ENCODE measurements around the gene SSTR3.

SSTR3 gene

GRCh38 chr22:37229012-37229804, 16.9 kb upstream of the SSTR3 start:
- no peaks in the 10 kb centered on the region for H3K9me3 ChIP-seq (ENCODE audit: low read length)
- H3K9ac ChIP-seq (ENCODE audit: low read length), result peak overlapping the region; percentile 83
- TF ChIP-seq CTCF (IDR thresholded peaks at IDR 0.05; ENCODE audit: low read length) (no peak), EZH2 (IDR thresholded peaks at IDR 0.05; ENCODE audit: borderline replicate concordance, low read length) (no peak)
- no peaks in the 10 kb centered on the region for H4K20me1 ChIP-seq (ENCODE audit: insufficient read depth, low read length)
- no peaks in the 10 kb centered on the region for H3K27me3 ChIP-seq (ENCODE audit: insufficient read depth, low read length)
- peaks cover 82% of the 10 kb centered on the region for H3K36me3 ChIP-seq (ENCODE audit: insufficient read depth, low read length)
- H3K9me2 ChIP-seq (ENCODE audit: low read depth, low read length), result no peaks in the 10 kb centered on the region
- peak overlapping the region; percentile 88 for H3K27ac ChIP-seq (ENCODE audit: low read depth, low read length, poor library complexity, severe bottlenecking)
- H2AFZ ChIP-seq (ENCODE audit: low read length), result no peak overlapping the region
- H3F3A ChIP-seq (ENCODE audit: insufficient read depth, low read length), result 0 out of 2 replicates have a peak, but pooled peaks cover 2% of the 10 kb centered on the region
- peaks cover 48% of the 10 kb centered on the region for H3K4me1 ChIP-seq (ENCODE audit: insufficient read depth, low read length, severe bottlenecking)
- H3K4me3 ChIP-seq (ENCODE audit: low read depth, low read length, poor library complexity, severe bottlenecking), result peak overlapping the region; percentile 35
- no peaks in the 10 kb centered on the region for H3K79me2 ChIP-seq (ENCODE audit: insufficient read depth, low read length)
- peak overlapping the region; percentile 61 for H3K4me2 ChIP-seq (ENCODE audit: low read length)

GRCh38 chr22:37228106-37229011, 16.1 kb upstream of the SSTR3 start:
- Histone ChIP-seq H3K4me2 (ENCODE audit: low read length) (peak overlapping the region; percentile 61; the same call in 1 of the 2 replicates), H3K27me3 (ENCODE audit: insufficient read depth, low read length) (no peaks in the 10 kb centered on the region), H3K9ac (ENCODE audit: low read length) (peak overlapping the region; percentile 83; the same call in 1 of the 2 replicates), H3K27ac (ENCODE audit: low read depth, low read length, poor library complexity, severe bottlenecking) (peak overlapping the region; percentile 88), H3K4me1 (ENCODE audit: insufficient read depth, low read length, severe bottlenecking) (peaks cover 45% of the 10 kb centered on the region), H4K20me1 (ENCODE audit: insufficient read depth, low read length) (no peaks in the 10 kb centered on the region), H2AFZ (ENCODE audit: low read length) (no peak overlapping the region), H3K9me3 (ENCODE audit: low read length) (no peaks in the 10 kb centered on the region), H3K9me2 (ENCODE audit: low read depth, low read length) (no peaks in the 10 kb centered on the region), H3K4me3 (ENCODE audit: low read depth, low read length, poor library complexity, severe bottlenecking) (no peak overlapping the region), H3K36me3 (ENCODE audit: insufficient read depth, low read length) (peaks cover 82% of the 10 kb centered on the region), H3F3A (ENCODE audit: insufficient read depth, low read length) (0 out of 2 replicates have a peak, but pooled peaks cover 4% of the 10 kb centered on the region), H3K79me2 (ENCODE audit: insufficient read depth, low read length) (no peaks in the 10 kb centered on the region)
- TF ChIP-seq EZH2 (IDR thresholded peaks at IDR 0.05; ENCODE audit: borderline replicate concordance, low read length) (no peak), CTCF (IDR thresholded peaks at IDR 0.05; ENCODE audit: low read length) (no peak)

GRCh38 chr22:37226514-37226913, 14.2 kb upstream of the SSTR3 start:
- no peaks in the 10 kb centered on the region for H3K79me2 ChIP-seq (ENCODE audit: insufficient read depth, low read length)
- no peak overlapping the region for H3K4me3 ChIP-seq (ENCODE audit: low read depth, low read length, poor library complexity, severe bottlenecking)
- H3K9ac ChIP-seq (ENCODE audit: low read length), result no peak overlapping the region
- peaks cover 75% of the 10 kb centered on the region for H3K36me3 ChIP-seq (ENCODE audit: insufficient read depth, low read length)
- no peaks in the 10 kb centered on the region for H4K20me1 ChIP-seq (ENCODE audit: insufficient read depth, low read length)
- peaks cover under 1% of the 10 kb centered on the region; the same call in 1 of the 2 replicates for H3K9me3 ChIP-seq (ENCODE audit: low read length)
- no peak overlapping the region for H3K27ac ChIP-seq (ENCODE audit: low read depth, low read length, poor library complexity, severe bottlenecking)
- no peaks in the 10 kb centered on the region for H3K9me2 ChIP-seq (ENCODE audit: low read depth, low read length)
- 0 out of 2 replicates have a peak, but pooled peaks cover 4% of the 10 kb centered on the region for H3F3A ChIP-seq (ENCODE audit: insufficient read depth, low read length)
- no peak overlapping the region for H3K4me2 ChIP-seq (ENCODE audit: low read length)
- no peaks in the 10 kb centered on the region for H3K27me3 ChIP-seq (ENCODE audit: insufficient read depth, low read length)
- H3K4me1 ChIP-seq (ENCODE audit: insufficient read depth, low read length, severe bottlenecking), result peaks cover 35% of the 10 kb centered on the region
- no peak overlapping the region for H2AFZ ChIP-seq (ENCODE audit: low read length)
- TF ChIP-seq CTCF (IDR thresholded peaks at IDR 0.05; ENCODE audit: low read length) (no peak), EZH2 (IDR thresholded peaks at IDR 0.05; ENCODE audit: borderline replicate concordance, low read length) (no peak)
